Measurements from ENCODE around the gene ZBTB16. TPM values are rescaled to one million over a fixed set of nuclear protein-coding genes. Genes with fewer than 3 reads are reported as not detected.

ZBTB16 gene
- total RNA-seq, 1 donor from 2014 or later: 52.1 TPM

- no peak for DNase-seq
Observed at GRCh38 chr11:114065094-114065493, 5.6 kb downstream of the ZBTB16 start.

GRCh38 chr11:114066046-114066648 lies 6.6 kb downstream of the ZBTB16 start:
- no peak for DNase-seq

- no peak for DNase-seq
Observed at GRCh38 chr11:114068327-114068726, 8.8 kb downstream of the ZBTB16 start.

- DNase-seq: no peak
Observed at GRCh38 chr11:114070464-114071139, 11.1 kb downstream of the ZBTB16 start.

- no peak for DNase-seq
Observed at GRCh38 chr11:114073007-114073827, 13.7 kb downstream of the ZBTB16 start.

GRCh38 chr11:114073828-114074381 lies 14.4 kb downstream of the ZBTB16 start:
- no peak for DNase-seq

- DNase-seq: no peak
Observed at GRCh38 chr11:114074546-114075343, 15.2 kb downstream of the ZBTB16 start.

GRCh38 chr11:114075344-114075610 lies 15.8 kb downstream of the ZBTB16 start:
- no peak for DNase-seq

GRCh38 chr11:114075891-114076441 lies 16.5 kb downstream of the ZBTB16 start:
- peak; percentile 84 for DNase-seq

- peak; percentile 79 for DNase-seq
Observed at GRCh38 chr11:114076921-114077331, 17.4 kb downstream of the ZBTB16 start.

- DNase-seq: no peak
Observed at GRCh38 chr11:114077482-114078305, 18.2 kb downstream of the ZBTB16 start.

- no peak for DNase-seq
Observed at GRCh38 chr11:114078423-114078822, 18.9 kb downstream of the ZBTB16 start.

GRCh38 chr11:114079511-114080065 lies 20.1 kb downstream of the ZBTB16 start:
- DNase-seq: no peak

- peak; percentile 49 for DNase-seq
Observed at GRCh38 chr11:114080219-114080618, 20.7 kb downstream of the ZBTB16 start.

GRCh38 chr11:114080769-114081168 lies 21.3 kb downstream of the ZBTB16 start:
- peak; percentile 51 for DNase-seq

GRCh38 chr11:114081641-114082414 lies 22.3 kb downstream of the ZBTB16 start:
- DNase-seq: no peak

GRCh38 chr11:114082415-114082748 lies 22.9 kb downstream of the ZBTB16 start:
- no peak for DNase-seq

GRCh38 chr11:114082767-114083181 lies 23.3 kb downstream of the ZBTB16 start:
- DNase-seq: no peak

GRCh38 chr11:114083391-114084252 lies 24.1 kb downstream of the ZBTB16 start:
- no peak for DNase-seq
